ENCODE data around the gene CREB3L2. TPM values are rescaled to one million over a fixed set of nuclear protein-coding genes. Genes with fewer than 3 reads are reported as not detected.

The CREB3L2 gene
- total and polyA plus RNA-seq, 4 donors: 7.4 to 89.1 (median 44.0) TPM

- ATAC-seq (ENCODE audit: insufficient read depth, low FRiP score): no peak
- no peak overlapping the region for H3K4me3 ChIP-seq
Observed at GRCh38 chr7:138032770-138033169, 30.9 kb upstream of the CREB3L2 start.

GRCh38 chr7:138032186-138032585 is 30.3 kb upstream of the CREB3L2 start:
- Histone ChIP-seq H3K36me3 (ENCODE audit: control insufficient read depth in 4 of 4, insufficient read depth in 4 of 4, low read length in 4 of 4) (no peaks in the 10 kb centered on the region), H3K27ac (ENCODE audit: low read depth in 1 of 2, low read length in 1 of 2) (no peak overlapping the region), H3K4me1 (ENCODE audit: control insufficient read depth in 5 of 5, insufficient read depth in 5 of 5, low read length in 5 of 5) (no peaks in the 10 kb centered on the region), H3K9ac (ENCODE audit: insufficient read depth in 1 of 2, low read length in 2 of 2) (no peak overlapping the region), H3K27me3 (ENCODE audit: control insufficient read depth in 3 of 3, insufficient read depth in 3 of 3, low read length in 2 of 3) (no peaks in the 10 kb centered on the region), H3K9me3 (ENCODE audit: control insufficient read depth in 4 of 4, insufficient read depth in 3 of 4, low read length in 3 of 4) (peaks cover 0 to 4% (median 1%) of the 10 kb centered on the region in 4 donors), H3K4me3 (no peak overlapping the region)
- DNase-seq: no peak
- TF ChIP-seq CTCF (IDR thresholded peaks at IDR 0.05; ENCODE audit: control extremely low read depth, extremely low read depth): no peak
- no peak for ATAC-seq (ENCODE audit: insufficient read depth, low FRiP score)

More at GRCh38 chr7:138032770-138033169, 30.9 kb upstream of the CREB3L2 start:
- Histone ChIP-seq H3K4me1 (ENCODE audit: control insufficient read depth in 5 of 5, insufficient read depth in 5 of 5, low read length in 5 of 5) (no peaks in the 10 kb centered on the region), H3K9me3 (ENCODE audit: control insufficient read depth in 4 of 4, insufficient read depth in 3 of 4, low read length in 3 of 4) (peaks cover 0 to 4% (median 1%) of the 10 kb centered on the region in 4 donors), H3K36me3 (ENCODE audit: control insufficient read depth in 4 of 4, insufficient read depth in 4 of 4, low read length in 4 of 4) (no peaks in the 10 kb centered on the region), H3K27me3 (ENCODE audit: control insufficient read depth in 3 of 3, insufficient read depth in 3 of 3, low read length in 2 of 3) (no peaks in the 10 kb centered on the region), H3K27ac (ENCODE audit: low read depth in 1 of 2, low read length in 1 of 2) (no peak overlapping the region), H3K9ac (ENCODE audit: insufficient read depth in 1 of 2, low read length in 2 of 2) (no peak overlapping the region)
- DNase-seq: peak in 2 of 3 donors; percentile 9 to 45
- no peak for TF ChIP-seq CTCF (IDR thresholded peaks at IDR 0.05; ENCODE audit: control extremely low read depth, extremely low read depth)
- WGBS, 2 donors: 86 to 88% methylated on average over 3 of the region's 3 CpGs

- Histone ChIP-seq H3K27me3 (ENCODE audit: control insufficient read depth in 3 of 3, insufficient read depth in 3 of 3, low read length in 2 of 3) (no peaks in the 10 kb centered on the region), H3K9ac (ENCODE audit: insufficient read depth in 1 of 2, low read length in 2 of 2) (no peak overlapping the region), H3K4me3 (no peak overlapping the region), H3K9me3 (ENCODE audit: control insufficient read depth in 4 of 4, insufficient read depth in 3 of 4, low read length in 3 of 4) (peaks cover 0 to 3% (median under 1%) of the 10 kb centered on the region in 4 donors), H3K36me3 (ENCODE audit: control insufficient read depth in 4 of 4, insufficient read depth in 4 of 4, low read length in 4 of 4) (no peaks in the 10 kb centered on the region), H3K4me1 (ENCODE audit: control insufficient read depth in 5 of 5, insufficient read depth in 5 of 5, low read length in 5 of 5) (no peaks in the 10 kb centered on the region), H3K27ac (ENCODE audit: low read depth in 1 of 2, low read length in 1 of 2) (no peak overlapping the region)
- ATAC-seq (ENCODE audit: insufficient read depth, low FRiP score) (no peak), DNase-seq (no peak)
- TF ChIP-seq CTCF (IDR thresholded peaks at IDR 0.05; ENCODE audit: control extremely low read depth, extremely low read depth): no peak
- WGBS, 2 donors: 85 to 94% methylated on average over 7 of the region's 7 CpGs
Observed at GRCh38 chr7:138030679-138031351, 28.9 kb upstream of the CREB3L2 start.

- TF ChIP-seq CTCF (IDR thresholded peaks at IDR 0.05; ENCODE audit: control extremely low read depth, extremely low read depth): no peak
- H3K9me3 ChIP-seq (ENCODE audit: control insufficient read depth in 4 of 4, insufficient read depth in 3 of 4, low read length in 3 of 4): no peaks in the 10 kb centered on the region
- no peak overlapping the region for H3K9ac ChIP-seq (ENCODE audit: insufficient read depth in 1 of 2, low read length in 2 of 2)
- no peaks in the 10 kb centered on the region for H3K36me3 ChIP-seq (ENCODE audit: control insufficient read depth in 4 of 4, insufficient read depth in 4 of 4, low read length in 4 of 4)
- no peak for DNase-seq
- WGBS, 2 donors: 87 to 92% methylated on average over 2 of the region's 2 CpGs
- H3K4me1 ChIP-seq (ENCODE audit: control insufficient read depth in 5 of 5, insufficient read depth in 5 of 5, low read length in 5 of 5): no peaks in the 10 kb centered on the region
- no peaks in the 10 kb centered on the region for H3K27me3 ChIP-seq (ENCODE audit: control insufficient read depth in 3 of 3, insufficient read depth in 3 of 3, low read length in 2 of 3)
- H3K4me3 ChIP-seq: no peak overlapping the region
- no peak overlapping the region for H3K27ac ChIP-seq (ENCODE audit: low read depth in 1 of 2, low read length in 1 of 2)
- ATAC-seq (ENCODE audit: insufficient read depth, low FRiP score): no peak
Observed at GRCh38 chr7:138029941-138030340, 28.1 kb upstream of the CREB3L2 start.
